Measurements from ENCODE around the gene GUCY2F.

Gene GUCY2F

GRCh38 chrX:109489174-109489573, 7.3 kb upstream of the GUCY2F start:
- DNase-seq: no peak
- no peak for TF ChIP-seq CTCF (IDR thresholded peaks at IDR 0.05)
- Mint-ChIP-seq H3K4me3 (no peak overlapping the region), H3K27ac (peak overlapping the region; percentile 23), H3K36me3 (ENCODE audit: low read depth) (no peaks in the 10 kb centered on the region), H3K9me3 (no peaks in the 10 kb centered on the region), H3K4me1 (peaks cover 6% of the 10 kb centered on the region), H3K27me3 (ENCODE audit: low read depth, poor library complexity) (peaks cover 2% of the 10 kb centered on the region)

- H3K36me3 Mint-ChIP-seq (ENCODE audit: low read depth): no peaks in the 10 kb centered on the region
- H3K27me3 Mint-ChIP-seq (ENCODE audit: low read depth, poor library complexity): peaks cover 2% of the 10 kb centered on the region
- H3K27ac Mint-ChIP-seq: no peak overlapping the region
- H3K4me1 Mint-ChIP-seq: peaks cover 9% of the 10 kb centered on the region
- TF ChIP-seq CTCF (IDR thresholded peaks at IDR 0.05): no peak
- no peak for DNase-seq
- H3K9me3 Mint-ChIP-seq: no peaks in the 10 kb centered on the region
- H3K4me3 Mint-ChIP-seq: no peak overlapping the region
Measured at GRCh38 chrX:109487640-109488039, 5.8 kb upstream of the GUCY2F start.

- peak; percentile 74 for DNase-seq
- peak; percentile 99 for TF ChIP-seq CTCF (IDR thresholded peaks at IDR 0.05)
- Mint-ChIP-seq H3K36me3 (ENCODE audit: low read depth) (no peaks in the 10 kb centered on the region), H3K9me3 (no peaks in the 10 kb centered on the region), H3K27me3 (ENCODE audit: low read depth, poor library complexity) (no peaks in the 10 kb centered on the region), H3K27ac (no peak overlapping the region), H3K4me3 (no peak overlapping the region), H3K4me1 (peaks cover 25% of the 10 kb centered on the region)
Measured at GRCh38 chrX:109485470-109486340, 3.8 kb upstream of the GUCY2F start.

GRCh38 chrX:109484886-109485285, 3.0 kb upstream of the GUCY2F start:
- Mint-ChIP-seq H3K4me1 (peaks cover 30% of the 10 kb centered on the region), H3K27ac (no peak overlapping the region), H3K36me3 (ENCODE audit: low read depth) (no peaks in the 10 kb centered on the region), H3K27me3 (ENCODE audit: low read depth, poor library complexity) (no peaks in the 10 kb centered on the region), H3K9me3 (no peaks in the 10 kb centered on the region), H3K4me3 (no peak overlapping the region)
- no peak for DNase-seq
- TF ChIP-seq CTCF (IDR thresholded peaks at IDR 0.05): no peak

- no peaks in the 10 kb centered on the region for H3K36me3 Mint-ChIP-seq (ENCODE audit: low read depth)
- DNase-seq: peak; percentile 71
- no peak overlapping the region for H3K27ac Mint-ChIP-seq
- TF ChIP-seq CTCF (IDR thresholded peaks at IDR 0.05): peak; percentile 73
- peaks cover 13% of the 10 kb centered on the region for H3K4me1 Mint-ChIP-seq
- H3K9me3 Mint-ChIP-seq: no peaks in the 10 kb centered on the region
- peaks cover 2% of the 10 kb centered on the region for H3K27me3 Mint-ChIP-seq (ENCODE audit: low read depth, poor library complexity)
- H3K4me3 Mint-ChIP-seq: no peak overlapping the region
Measured at GRCh38 chrX:109475174-109475891, 6.6 kb downstream of the GUCY2F start.
